Glomerular endothelial cell (primary cell): Measurements from ENCODE around the gene PRRC2B. TPM values are rescaled to one million over a fixed set of nuclear protein-coding genes. Genes with fewer than 3 reads are reported as not detected.

Experiments
- DNase-seq: peaks from one replicate; pipeline ENCODE4 v3.0.0-alpha.2; 2011; ENCODE audit warnings: low read depth, low spot score; ENCODE audit errors: extremely low read depth
- total RNA-seq: library from RNA; depleted of rRNA; stranded (reverse); fragments of >200 nt; gene quantifications from 2 replicates; pipeline ENCODE4 v1.2.3, GENCODE V29; 2015

PRRC2B gene
- total RNA-seq, 1 donor from 2014 or later, result 213 TPM

DNA sequence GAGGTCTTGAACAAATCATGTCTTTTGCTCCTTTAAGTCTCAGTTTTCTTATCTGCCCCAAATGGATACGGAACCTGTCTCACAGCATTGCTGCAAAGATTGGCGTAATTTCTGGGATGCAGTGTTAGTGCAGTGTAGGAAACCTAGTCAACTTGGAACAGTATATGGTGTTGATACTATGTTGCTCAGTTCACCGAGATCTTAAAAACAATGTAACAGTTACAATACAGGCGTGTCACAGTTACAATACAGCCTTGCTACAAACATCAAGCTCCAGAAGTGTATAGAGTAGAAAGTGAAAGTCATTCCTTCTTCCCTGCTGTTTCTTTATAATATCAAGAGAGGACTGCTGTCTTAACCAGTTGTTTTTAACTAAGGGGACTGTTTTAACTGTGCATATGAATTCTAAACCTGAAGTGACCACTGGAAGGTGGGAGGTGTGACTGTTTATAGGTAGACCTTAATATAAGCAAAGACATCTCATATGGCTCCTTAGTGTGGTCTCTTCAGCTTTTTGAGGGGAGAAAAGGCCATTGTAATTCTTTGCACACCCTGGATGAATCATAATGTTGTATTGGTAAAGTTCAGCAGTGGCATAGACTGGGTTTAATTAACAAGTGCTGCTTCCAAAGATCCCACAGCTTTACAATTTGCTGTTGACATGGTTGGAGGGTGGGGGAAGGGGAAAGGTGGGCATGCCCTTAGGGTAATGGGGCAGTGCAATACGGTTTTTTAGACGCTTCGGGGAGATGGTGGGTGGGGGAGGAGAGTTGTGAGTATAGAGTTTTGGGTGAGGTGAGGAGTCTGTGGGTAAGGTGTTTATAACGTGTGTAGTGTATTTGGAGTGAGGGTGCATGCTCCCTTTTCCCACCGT is 12.9 kb downstream of the PRRC2B start:
- no peak for DNase-seq

GRCh38 chr9:131407717-131408195 is 13.9 kb downstream of the PRRC2B start:
- DNase-seq, result no peak

DNA sequence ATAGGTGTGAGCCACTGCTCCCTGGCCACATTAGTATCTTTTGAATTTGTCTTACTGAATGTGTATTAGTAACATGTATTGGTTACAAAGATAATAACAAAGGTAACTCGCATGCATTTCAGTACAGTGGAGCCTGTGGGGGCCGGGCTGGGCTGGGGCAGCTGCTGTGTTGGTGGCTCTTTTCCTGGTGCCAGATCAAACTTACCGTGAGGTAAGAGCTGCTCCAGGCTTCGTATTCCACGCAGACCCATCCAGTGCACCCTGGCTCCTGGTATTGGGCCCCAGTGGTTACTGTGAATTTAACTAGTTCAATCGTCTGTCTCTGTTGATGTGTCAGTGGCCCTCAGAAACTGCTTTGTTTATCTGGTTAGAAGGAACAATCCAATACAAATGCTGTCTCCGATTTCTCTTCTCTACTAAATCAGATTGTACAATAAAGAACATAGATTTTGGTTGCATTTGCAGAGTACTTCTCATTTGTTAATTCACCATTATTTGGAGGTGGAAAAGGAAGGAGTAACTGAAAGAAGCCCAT is 15.6 kb downstream of the PRRC2B start:
- no peak for DNase-seq

- no peak for DNase-seq
Measured at GRCh38 chr9:131410044-131410491, 16.2 kb downstream of the PRRC2B start.

GRCh38 chr9:131411719-131412681 is 18.1 kb downstream of the PRRC2B start:
- no peak for DNase-seq

DNA sequence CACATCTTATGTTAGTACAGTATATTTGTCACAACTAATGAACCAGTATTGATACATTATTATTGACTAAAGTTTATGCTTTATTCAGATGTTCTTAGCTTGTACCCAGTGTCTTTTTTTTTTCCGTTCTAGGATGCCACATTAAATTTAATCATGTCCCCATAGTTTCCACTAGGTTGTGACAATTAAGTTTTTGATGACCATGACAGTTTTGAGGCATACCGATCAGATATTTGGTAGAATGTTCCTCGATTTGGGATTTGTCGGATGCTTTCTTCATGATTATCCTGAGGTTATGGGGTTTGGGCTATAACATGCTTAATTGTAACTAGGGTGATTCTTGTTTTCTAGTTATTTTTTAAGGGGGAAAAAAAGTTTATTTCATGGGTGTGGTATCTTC is 22.6 kb downstream of the PRRC2B start:
- DNase-seq, result no peak

DNA sequence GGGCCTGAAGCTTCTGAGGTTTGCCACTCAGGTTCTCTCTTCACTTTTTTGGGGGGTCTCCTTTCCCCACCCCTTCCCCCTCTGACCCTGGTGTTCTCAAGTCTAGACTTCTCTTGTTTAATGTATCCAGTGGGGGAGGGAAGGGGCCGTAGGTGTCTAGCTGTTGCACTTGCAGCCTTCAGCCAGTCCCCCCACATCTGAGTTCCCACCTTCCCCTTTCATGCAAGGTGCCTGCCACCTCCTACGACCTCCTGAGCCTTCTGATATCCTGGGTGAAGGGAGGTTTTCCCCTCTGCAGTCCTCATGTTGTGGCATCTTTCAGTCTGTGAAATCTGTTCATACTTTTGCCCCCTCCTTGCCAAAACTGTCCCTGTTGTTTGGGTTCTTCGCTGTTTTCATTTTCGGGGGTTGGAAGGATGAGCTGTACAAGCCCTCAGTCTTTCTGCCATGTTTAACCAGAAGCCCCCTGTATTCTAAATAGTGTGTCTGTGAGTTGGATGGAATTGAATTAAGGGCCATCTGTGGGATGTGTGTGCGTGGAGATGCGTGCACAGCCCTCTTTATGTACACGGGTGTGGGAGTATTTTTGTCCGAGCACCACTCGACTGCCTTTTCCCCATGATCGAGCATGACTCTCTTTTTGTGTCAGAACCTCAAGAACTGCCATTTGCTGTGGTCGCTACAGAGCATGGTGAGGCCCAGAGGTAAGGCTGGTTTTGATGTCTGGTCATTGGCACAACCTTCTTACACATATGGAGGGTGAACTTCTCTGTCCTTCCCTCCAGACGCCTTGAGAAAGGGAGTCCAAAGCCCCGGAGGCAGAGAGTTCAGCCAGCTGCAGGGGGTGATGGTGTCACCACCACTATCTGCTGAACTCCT is 23.6 kb downstream of the PRRC2B start:
- no peak for DNase-seq

DNA sequence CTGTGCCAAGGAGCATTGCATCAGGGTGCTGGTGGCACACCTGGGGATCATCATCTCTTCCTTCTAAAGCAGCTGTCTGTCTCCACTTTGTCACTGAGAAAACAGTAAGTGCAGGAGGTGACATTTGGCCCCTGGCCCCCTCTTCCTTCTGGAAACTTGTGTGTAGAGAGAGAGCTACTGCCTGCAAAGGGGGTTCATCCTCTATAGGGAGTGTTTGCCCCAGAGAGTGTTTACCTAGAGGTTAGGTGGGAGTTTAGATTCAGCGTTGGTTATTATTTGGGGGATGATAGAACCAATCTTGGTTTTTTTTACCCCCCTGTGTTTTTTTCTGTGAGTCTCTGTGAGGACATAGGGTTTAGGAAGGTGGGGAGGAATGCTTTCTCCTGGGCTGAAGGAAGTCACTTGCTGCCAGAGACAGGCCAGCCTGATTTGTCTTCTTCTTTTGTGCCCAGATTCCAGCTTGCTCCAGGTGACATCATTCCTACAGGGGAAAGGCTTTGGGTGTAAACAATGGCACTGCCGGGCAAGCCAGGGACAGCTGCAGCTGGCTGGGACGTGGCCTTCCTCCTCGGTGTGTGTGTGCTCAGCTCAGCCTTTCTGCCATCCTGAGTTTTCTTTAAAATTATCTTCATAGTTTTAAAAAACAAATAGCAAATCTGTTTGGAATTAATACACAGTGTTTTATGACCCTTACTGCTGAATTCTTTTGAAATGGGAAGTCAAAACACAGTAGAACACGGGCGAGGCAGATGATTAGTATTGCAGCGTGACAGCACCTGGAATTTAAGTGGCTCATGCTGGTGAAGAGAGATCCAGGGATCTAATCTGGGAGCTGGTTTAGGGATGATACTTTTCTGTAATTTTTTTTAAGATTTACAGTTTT is 24.5 kb downstream of the PRRC2B start:
- DNase-seq, result no peak

- no peak for DNase-seq
Measured at GRCh38 chr9:131419026-131419614, 25.2 kb downstream of the PRRC2B start.

- DNase-seq, result no peak
Measured at GRCh38 chr9:131419716-131420115, 25.8 kb downstream of the PRRC2B start.

- no peak for DNase-seq
Measured at GRCh38 chr9:131420980-131421624, 27.2 kb downstream of the PRRC2B start.

DNA sequence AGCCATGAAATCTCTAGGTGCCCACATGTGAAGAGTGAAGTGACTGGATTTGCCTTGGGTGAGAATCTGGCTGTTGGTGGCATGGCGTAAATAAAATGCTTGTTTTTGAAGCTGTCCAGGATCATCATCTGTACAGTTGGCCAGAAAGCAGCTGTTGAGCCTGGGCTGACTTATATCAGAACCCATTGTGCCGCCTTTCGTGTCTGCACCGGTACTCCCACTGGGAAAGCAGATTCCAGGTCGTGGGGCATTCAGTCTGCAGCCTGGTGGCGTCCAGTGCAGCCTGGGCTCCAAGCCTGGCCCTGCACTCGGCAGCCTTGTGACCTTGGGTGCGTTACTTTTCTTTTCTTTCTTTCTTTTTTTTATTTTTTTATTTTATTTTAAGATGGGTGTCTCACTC is 27.8 kb downstream of the PRRC2B start:
- DNase-seq, result no peak

GRCh38 chr9:131422241-131422792 is 28.4 kb downstream of the PRRC2B start:
- no peak for DNase-seq

- DNase-seq, result peak; percentile 54
Measured at GRCh38 chr9:131423171-131423581, 29.3 kb downstream of the PRRC2B start.

DNA sequence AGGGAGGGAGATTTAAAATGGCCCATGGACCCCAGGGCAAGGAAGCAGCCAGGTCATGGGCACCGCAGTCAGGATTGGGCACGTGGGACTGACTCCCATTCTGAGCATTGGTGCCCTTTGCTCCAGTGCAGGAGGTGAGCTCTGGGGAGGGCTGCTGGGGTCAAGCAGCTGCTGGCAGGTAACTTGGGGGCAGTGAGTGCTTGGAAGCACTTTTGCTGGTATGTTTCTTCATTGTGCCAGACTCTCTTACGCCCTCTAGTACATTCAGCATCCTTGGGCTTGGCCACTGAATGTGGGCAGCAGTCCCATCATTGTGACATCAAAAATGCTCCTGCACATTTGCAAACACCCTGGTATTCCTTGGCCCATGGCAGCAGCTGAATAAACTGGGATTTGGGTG is 32.7 kb downstream of the PRRC2B start:
- no peak for DNase-seq

- no peak for DNase-seq
Measured at GRCh38 chr9:131429121-131430012, 35.5 kb downstream of the PRRC2B start.

DNA sequence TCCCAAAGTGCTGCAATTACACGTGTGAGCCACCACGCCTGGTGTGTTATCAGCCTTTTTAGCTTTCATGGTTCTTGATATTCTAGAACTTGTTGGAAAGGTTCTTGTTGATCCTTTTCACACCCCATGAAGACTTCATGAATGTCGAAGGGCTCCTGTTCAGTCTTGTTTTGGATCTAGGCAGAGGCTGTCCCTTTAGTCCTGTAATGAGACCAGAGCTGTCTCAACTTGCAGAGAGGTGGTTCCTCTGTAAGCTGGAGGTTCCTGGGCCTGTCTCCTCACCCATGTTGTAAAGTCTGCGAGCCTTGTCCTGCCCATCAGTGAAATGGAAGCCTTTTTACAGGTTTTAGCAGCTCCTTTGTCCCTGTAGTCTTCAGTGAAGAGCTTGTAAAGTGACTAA is 38.2 kb downstream of the PRRC2B start:
- no peak for DNase-seq
